LoVo (cell line): ENCODE results near the gene RBMS1.

Experiments used
- DNase-seq: peaks from one replicate; pipeline ENCODE4 v3.0.0-alpha.2; 2016; ENCODE audit warnings: low spot score

The RBMS1 gene

DNA sequence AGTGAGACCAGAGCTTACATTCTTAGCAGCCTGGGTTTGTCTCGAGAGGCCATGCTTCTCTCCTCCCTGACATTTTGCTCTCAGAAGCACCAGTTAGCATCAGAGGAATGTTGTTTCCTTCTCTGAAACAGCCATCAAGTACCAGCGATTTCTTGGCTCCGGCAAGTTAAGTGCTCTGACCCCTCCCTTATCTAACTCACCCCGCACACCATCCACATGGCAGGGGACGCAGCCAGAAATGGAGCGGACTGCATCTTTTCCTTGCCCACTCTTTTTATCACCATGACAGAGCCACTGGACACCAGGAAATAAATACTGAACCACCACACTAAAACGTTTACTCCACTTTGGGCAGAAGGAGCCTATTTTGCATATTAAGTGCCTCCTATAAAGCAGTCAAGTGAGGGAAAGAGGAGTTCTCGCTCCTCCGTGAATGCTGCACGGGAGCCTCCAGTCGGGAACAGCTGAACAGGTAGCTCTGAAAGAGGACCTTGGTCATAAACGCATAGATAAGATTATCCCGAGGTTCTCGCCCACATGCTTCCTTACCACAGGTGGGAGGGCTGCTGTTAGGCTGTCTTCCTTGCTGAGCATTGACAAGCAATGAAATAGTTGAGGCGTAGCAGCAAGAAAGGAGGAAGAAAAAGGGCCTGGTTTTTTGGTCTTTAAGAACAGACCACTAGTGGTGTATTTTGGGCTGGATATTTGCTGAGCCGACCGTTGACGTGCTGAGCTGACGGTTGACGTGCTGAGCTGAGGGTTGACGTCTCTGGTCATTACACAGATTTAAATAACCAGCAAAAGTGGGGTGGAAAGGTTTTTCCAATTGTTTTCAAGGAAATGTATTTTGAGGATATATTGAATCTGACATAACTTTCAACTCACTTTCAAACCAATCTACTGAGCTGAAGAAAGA, 222.2 kb downstream of the RBMS1 start:
- DNase-seq = no peak

DNA sequence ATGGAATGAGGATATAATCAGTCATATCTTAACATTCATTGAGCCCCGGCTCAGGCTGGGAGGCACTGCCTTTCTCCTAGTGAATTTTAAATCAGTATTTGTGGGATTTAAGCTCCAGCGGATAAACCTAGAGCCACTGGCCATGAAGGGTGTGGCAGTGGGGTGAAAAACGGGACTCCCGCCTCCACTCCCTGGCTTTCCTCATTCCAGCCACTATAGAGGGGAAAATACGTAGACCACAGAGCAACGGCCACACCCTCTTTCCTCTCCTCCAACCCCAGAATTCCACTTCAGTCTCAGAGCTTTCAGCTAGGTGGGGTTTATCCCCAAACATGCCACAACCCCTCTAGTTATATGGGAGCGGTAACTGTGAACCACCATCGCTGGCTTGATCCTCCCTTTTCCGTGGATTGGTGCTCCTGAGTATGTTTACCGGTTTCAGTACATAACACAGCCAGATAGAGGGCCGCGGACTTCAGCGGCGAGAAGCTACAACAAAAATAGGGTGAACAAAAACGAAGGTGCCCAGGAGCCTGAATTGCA, 223.0 kb downstream of the RBMS1 start:
- DNase-seq = peak; percentile 20

DNA sequence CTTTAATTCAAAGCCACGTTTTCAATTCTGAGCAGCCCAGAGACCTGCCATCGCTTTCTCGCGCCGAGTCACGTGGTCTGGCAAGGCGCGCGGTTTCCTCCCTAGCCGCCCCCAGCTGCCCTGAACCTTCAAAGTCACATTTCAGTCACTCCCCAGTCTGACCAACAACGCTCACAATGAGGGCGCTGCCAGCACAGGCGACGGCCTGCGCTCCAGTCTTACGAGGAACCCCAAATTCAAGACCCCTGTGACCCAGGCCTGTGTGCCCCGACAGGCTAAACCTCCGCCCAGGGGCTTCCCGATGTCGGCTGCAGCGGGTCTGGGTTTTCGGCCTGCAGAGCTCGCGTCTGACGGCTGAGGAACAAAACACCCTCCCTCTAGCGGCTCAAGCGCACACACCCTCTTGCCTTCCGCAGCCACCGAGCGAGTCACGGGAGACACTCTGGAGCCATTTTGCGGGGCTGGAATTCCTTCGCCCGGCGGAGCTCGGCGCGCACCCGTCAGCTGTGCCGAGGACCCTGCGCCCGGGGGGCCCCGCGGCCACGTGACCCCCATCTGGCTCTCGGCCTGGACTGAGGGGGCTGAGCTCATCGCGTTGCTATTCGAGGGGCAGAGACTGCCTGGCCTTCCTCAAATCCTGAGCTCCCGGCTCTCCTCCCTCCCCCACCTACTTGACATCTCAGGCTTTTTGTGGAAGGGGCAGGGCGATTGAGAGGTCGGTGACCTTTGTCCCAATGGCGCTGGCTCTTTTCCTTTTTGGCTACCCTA, 223.6 kb downstream of the RBMS1 start:
- DNase-seq = peak; percentile 75

DNA sequence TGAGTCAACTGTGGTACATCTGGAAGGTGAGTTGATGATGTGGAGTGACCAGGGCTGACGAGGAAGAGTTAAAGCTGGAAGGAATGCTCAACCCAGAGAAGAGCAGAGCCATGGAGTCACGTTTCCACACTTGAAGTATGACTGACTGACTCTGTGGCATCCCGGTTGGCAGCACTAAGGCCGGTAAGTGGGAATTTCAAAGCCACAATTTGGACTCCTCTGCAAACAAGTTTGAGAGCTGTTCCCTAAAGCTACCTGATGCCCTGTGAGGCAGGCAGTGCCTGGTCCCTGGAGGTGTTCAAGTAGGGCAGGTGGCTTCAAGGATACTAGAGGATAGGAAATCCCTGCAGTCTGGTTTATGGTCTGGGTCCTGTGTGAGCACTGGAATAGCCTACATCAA, 224.2 kb downstream of the RBMS1 start:
- DNase-seq = no peak

DNA sequence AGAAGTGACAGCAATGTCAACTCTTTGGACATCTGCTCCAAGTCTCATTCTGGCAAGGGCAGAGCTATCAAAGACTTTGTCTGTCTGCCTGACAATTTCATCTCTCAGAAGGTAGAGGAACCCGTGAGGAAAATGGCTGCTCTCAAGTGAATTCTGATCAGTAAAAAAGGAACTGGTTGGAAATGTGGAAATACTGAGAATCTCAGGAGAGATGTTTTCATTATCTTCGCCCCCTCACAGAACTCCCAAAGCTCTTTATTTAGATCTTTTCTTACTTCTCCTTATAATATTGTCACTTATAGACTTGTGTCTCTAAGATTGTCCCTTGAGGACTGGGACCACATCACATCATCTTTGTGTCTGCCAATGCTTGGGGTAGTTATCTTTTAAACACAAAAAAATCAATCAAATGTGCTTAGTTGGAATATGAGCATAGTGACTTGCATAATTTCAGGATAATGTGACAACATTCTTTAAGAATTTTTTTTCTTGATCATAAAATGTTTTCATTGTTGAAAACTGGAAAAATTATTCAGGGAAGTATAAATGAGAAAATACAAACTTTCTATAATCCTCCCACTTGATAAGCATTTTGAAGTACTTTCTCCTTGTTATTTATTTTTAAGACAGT, 225.3 kb downstream of the RBMS1 start:
- DNase-seq = no peak

DNA sequence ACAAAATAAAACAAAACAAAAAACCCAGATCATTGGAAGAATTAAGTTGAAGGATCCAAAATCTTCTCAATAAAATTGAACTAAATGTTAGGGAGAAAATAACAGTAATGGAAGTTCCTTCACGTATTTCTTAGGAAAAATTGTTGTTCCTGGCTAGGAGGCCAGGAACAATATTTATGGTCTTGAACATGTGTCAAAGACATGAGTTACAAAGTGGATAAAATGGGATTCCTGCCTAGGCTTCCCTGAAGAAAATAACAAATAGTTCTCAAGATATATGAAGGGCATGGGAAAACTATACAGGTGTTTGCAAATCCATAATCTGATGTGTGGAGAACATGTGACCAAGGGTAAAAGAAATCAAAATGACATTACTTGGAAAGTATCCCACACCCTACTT, 225.9 kb downstream of the RBMS1 start:
- DNase-seq = no peak

DNA sequence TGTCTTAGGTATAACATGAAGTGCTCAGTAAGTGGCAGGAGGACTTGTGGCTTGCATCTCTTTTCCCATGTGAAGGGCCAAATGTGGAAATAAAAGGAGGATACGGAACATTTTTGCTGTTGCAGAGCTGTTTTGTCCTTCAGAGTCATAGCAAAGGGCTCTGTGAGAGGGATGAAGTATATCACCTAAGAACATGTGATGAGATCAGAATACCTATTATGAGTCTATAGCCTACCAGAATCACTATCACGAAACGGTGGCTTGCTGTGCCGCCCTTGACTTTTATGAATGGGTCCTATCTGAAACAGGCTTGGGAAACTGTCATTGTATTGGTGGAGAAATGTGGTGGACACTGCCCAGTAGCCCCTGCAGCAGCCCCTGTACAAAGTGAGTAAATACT, 226.6 kb downstream of the RBMS1 start:
- DNase-seq = no peak

DNA sequence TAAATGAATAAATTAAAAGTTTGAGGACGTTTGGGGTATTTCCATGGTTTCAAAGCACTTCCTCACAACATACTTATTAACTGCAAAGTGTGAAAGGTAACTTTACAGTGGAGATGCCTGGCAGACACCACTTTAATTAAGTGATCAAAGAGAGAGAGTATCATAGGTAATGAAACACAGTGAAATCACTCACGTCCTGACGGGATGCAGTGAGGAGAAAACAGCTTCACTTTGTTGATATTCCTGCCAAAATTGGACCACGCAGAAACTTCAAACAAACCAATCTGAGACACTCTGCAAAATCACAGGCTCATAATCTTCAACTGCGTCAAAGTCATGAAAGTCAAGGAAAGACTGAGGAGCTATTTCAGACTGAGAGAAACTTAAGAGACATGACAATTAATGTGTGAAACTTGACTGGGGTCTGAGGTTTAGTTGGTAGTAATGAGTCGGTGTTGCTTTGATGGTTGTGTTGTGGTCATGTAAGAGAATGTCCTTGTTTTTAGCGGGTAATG, 227.5 kb downstream of the RBMS1 start:
- no peak for DNase-seq

DNA sequence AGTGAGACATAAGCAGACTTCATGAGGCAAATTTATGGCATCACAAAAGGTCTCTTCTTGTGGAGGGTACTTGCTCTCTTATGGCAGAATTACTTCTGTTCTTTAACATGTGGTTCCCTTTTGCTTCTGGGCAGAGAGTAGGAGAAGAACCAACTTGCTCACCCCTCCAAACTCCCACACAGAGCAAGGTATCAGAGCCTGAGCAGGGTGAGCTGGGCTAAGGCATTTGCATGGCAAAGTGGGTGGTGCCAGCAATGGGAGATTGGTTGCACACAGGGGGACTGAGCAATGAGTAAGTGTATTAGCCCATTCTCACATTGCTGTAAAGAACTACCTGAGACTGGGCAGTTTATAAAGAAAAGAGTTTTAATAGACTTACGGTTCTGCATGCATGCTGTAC, 229.3 kb downstream of the RBMS1 start:
- DNase-seq = no peak

DNA sequence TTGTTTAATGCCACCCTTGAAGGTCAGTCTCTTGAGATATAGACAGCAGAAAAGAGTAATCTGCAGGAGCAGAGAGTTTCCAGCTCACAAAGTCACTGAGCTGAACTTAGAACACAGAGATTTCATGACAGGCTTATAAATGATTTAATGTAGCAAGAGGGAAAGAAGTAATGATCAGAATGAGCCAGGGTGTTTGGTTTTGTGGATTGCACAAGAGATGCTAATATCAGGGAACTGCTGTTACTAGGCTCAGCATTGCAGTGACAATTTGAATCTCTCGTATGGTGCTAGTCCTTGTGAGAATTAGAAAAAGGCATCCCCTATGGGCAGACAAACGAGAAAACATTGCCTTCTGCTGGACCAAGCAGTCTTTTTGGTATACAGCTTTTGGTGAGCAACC, 231.9 kb downstream of the RBMS1 start:
- no peak for DNase-seq

DNA sequence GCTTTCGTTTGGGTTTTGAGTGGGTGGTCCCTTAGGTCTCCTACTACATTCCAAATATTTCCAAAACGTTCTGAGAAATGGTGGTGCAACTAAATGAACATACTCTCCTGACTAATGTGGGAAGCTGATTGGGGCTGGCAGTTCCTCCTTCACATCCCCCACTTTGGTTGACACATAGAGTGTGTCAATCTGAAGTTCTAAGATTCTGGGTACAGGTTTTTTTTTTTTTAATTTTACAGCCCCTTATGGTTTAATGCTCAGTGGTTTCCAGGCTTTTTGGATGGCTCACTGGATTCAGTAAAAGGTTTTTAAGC, 235.2 kb downstream of the RBMS1 start:
- no peak for DNase-seq

DNA sequence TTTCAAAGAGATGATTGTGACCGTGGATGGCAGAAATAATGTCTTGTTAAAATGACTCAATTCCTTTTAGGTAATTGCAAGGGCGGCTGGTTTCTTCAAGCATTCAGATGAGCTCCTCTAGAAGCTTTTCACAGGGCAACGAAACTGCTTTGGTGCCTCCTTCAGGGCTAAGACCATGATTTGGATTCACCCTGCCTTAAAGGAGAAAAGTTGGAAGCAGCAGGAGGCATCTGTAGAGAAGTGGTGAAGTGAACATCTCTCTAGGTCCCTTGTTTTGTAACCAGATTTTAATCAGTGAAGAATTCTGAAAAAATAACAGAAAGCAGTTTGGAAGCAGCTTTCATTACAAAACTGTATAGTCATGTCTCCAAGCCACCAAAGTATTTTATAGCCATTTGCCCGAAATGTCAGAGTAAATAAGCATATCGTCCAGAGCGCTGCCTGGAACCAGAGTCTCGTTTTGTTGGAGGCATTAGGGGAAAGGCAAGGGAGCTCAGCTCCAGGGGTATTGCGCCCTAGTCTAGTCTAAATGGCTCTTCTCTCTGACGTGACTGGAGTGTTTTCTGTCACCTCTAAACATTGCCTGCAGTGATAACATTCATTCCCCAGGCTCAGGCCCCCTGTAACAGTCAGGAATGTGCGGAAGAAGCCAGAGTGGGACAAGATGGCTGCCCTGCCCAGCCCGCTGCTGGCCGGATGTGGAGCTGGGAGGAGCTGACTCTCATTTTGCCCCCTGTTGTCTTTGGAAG, 235.7 kb downstream of the RBMS1 start:
- peak; percentile 18 for DNase-seq

DNA sequence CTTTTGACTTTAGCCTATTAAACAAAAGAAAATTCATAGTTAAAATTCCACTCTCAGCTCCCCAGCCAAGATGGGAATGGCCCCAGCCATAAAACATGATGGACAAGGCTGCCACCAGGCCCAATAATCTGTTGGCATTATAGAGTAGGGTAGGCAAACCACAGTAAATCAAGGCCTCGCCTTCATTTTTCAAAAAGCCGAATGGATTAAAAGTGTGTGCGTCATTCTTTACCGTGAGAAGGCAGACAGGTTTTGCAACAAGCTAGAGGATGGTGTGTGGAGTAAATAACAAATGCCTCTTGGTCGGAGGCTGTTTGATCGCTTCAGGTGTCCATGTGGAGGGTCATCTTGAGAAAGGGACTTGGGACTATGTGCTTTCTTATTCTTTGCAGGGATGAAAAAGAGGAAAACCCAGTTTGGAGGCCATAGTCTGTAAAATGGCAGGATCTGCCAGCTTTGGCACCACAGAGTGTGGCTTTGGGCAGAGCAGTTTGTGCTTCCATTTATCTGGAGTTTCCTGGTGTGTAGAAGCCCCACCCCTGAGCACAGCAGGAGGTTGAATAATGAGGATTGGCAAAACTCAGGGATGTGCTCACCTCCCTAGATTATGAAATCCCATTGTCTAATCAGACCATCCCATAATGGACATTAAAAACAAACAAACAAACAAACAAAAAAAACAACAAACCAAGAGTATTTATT, 236.4 kb downstream of the RBMS1 start:
- peak; percentile 86 for DNase-seq

DNA sequence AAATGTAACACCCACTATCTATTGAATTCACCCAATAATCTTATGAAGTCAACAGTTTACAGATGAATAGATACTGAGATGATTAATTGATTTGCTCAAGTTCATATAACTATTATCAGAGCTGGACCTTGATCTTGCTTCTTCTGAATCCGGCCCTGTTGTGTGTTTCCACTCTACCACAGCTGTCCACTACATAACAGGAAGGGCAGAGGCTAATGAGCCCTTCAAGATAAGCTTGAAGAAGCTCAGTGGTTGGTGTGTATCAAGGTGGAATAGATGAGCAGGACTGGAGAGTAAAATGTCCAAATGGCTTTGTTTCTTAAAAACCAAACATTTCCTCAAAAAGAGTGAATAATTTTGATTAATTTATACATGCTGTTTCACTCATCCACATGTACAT, 237.1 kb downstream of the RBMS1 start:
- no peak for DNase-seq

DNA sequence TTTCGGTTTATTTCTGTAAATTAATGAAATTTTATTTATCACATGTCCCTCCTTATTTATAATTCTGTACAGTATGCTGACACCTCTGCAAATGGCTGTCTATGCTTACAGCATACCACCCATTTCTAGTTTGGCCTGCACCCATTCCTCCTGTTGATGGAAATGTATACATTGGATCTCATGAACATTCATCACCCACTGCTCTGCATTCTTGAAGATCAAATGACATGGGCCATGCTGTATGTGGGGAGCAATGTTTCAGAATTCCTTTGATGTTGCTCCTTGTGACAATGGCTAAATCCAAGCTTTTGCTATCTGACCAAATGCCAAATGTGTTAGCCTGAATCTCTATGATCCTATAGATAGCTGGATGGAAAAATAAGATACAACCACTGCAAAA, 238.2 kb downstream of the RBMS1 start:
- no peak for DNase-seq

DNA sequence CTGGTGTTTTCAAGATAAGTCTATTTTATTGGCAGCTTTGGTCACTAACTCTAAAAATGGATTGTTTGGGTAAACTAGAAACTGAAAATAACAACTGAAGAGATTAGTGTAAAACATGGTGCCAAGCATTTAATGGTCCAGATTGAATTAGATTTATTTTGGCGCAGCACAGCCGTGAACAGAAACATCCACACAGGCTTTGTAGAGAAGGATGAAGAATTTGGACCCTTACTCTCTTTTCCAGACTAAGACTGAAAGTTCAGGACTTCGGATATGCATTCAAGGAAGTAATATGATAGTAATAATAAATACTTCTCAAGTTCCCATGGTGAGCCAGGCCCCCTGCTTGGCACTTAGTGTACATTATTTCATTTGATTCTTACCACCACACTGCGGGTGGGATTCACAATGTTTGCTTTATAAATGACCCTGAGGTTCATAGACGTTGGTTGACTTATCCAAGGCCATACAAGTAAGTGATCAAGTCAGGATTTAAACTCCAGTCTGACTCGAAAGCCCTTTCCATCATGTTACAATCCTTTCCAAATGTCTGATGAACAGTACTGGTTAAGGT, 239.3 kb downstream of the RBMS1 start:
- no peak for DNase-seq

DNA sequence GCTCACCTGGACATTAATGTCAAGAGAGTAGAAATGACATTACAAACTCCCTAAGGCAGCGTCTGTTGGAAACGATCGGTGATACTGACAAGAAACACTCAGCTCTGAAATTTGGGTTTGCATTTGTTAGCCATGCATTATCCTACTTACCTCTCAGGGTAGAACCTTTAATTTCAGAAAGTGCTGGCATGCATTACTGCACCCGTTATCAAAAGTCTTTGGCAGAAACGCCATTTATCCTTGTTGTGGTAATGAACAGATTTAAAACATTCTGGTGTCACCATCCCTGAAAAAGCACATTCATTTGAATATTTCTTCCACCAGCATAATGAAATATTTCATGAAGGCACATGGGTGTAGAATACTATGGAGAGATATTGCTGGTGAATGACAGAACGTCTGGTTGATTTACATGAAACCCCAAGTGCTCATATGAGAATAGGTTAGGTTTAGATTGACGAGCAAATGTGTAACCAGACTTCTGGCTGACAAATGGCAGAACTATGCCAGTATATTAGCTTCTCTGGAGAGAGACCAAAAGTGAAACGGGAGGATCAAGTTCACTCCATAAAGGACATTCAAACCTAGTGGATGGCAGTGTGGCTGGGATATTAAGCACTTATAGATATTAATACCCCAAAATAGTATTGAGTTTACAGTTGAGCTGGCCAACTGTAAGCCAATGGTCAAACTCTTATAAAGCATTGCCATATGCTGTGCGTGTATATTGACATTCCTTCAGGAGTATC, 240.0 kb downstream of the RBMS1 start:
- DNase-seq = peak; percentile 50

DNA sequence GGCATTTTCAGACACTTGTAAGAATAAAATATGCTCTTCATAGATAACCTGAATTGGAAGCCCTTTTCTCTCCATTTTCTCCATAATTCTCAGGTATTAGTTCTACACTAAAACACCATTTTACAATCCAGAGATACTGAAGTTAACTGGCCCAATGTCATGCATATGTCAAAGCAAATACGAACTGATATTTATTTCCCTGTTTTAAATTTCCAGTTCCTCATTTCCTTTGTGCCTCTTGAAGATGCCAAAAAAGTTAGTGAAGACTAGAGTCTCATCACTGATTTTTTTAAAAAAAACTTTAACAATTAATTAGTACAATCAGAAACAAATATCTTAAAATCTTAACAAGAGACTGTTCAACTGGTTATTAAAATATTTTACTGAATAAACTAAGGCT, 240.7 kb downstream of the RBMS1 start:
- no peak for DNase-seq

DNA sequence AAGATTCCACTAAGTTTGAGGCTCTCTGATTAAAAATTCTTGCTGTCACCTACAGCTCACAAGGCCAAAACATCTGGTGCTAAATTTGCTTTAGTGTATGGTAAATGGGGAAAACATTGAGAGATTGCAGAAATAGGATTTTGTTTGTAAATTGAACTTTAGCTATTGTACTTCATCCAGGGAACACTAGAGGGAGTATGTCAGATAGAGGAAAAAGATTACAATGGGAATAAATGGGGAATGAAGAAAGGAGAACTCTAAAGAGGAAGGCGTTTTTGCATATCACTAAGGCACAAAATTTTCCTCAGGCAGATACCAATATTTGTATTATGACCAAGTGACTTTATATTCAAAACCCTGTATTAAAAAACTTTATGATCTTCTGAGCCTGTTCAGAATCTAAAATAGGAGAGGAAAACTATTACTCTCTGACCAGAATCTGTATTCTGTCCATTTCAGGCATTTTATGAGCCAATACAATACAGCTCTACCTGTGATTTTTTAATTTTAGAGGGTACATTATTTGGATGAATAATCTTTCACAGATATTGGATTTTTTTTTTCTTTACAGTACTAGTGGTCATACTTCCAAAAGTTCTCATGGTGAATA, 241.2 kb downstream of the RBMS1 start:
- DNase-seq = peak; percentile 53

DNA sequence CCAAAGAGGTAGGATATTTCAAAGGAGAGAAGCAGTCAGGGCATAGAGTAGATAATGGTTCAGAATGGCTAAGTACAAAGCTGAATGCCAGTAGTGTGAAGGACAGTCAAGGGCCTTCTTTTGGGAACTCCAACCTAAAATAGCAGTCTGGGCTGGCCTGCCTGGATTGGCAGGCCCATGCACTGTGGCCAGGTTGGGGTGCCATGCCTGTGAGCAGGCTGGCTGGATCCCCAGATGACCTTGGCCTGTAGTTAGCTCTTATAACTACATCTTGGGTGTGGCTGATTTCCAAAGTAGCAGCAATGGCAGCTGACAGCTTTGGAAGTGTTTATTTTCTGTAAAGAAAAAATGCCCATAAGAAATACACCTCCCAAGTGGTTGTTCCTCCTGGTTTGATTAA, 242.0 kb downstream of the RBMS1 start:
- no peak for DNase-seq
